GM12891 (cell line): Measurements from ENCODE around the gene TMEM266.

ENCODE experiments used
- PAX5 ChIP-seq: IDR thresholded peaks from 2 replicates; pipeline ENCODE4 v1.6.1; 2011; ENCODE audit warnings: low read length, moderate library complexity, mild to moderate bottlenecking; ENCODE audit not compliant: insufficient read depth, severe bottlenecking
- POLR2A ChIP-seq: IDR thresholded peaks from 2 replicates; pipeline ENCODE4 v1.6.1; 2011; ENCODE audit warnings: low read depth, low read length, control low read depth
- POLR2AphosphoS5 ChIP-seq: IDR thresholded peaks from 2 replicates; pipeline ENCODE4 v1.6.1; 2011; ENCODE audit warnings: low read depth, low read length, control low read depth
- SPI1 ChIP-seq: IDR thresholded peaks from 2 replicates; pipeline ENCODE4 v1.6.1; 2011; ENCODE audit warnings: low read depth, low read length, control low read depth
- TAF1 ChIP-seq: IDR thresholded peaks from 2 replicates; pipeline ENCODE4 v1.6.1; 2011; ENCODE audit warnings: low read depth, low read length, control low read depth

DNA sequence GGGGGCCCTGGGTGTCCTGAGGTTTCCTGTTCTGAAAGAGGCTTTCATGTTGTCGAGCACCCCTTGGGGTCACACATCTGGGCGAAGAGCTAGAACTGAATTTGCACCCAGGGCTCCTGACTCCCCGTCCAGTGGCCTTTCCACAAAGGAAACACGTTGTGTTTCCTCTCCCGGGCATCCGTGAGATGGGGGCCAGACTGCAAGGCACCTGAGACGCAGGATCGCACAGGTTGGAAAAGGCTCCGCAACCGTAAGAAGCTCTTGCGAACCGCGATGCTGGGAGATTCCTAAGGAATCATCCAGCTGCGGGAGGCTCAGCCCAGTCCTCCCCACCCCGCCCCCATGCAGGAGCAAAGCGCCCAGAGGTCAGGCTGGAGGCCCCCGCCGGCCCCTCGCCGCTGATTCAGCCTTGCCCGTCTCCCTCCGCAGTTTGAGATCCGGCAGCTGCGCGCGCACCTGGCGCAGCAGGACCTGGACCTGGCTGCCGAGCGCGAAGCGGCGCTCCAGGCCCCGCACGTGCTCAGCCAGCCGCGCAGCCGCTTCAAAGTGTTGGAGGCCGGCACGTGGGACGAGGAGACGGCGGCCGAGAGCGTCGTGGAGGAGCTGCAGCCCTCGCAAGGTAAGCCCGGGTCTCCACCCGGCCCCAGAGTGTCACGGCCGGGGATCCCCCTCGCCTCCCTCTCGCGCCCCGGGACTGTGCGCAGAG lies 131.9 kb downstream of the TMEM266 start:
- TF ChIP-seq POLR2A (no peak), POLR2AphosphoS5 (no peak), TAF1 (no peak), PAX5 (no peak), SPI1 (no peak)
